GM12873 (cell line): Measurements from ENCODE around the gene ATP11A.

Source experiments
- CTCF ChIP-seq: IDR thresholded peaks from 2 replicates; pipeline ENCODE4 v1.5.1; 2012; ENCODE audit warnings: low read depth, mild to moderate bottlenecking, moderate library complexity, low read length, control low read depth; ENCODE audit not compliant: insufficient read depth; ENCODE audit errors: missing control alignments

The ATP11A gene

GRCh38 chr13:112711528-112712265 lies 21.9 kb downstream of the ATP11A start:
- TF ChIP-seq CTCF = no peak

- no peak for TF ChIP-seq CTCF
These were observed 22.8 kb downstream of the ATP11A start for GRCh38 chr13:112712451-112713207.

- TF ChIP-seq CTCF = no peak
These were observed 23.8 kb downstream of the ATP11A start for GRCh38 chr13:112713517-112714253.

- TF ChIP-seq CTCF = no peak
These were observed 24.7 kb downstream of the ATP11A start for GRCh38 chr13:112714376-112715174.

- no peak for TF ChIP-seq CTCF
These were observed 25.4 kb downstream of the ATP11A start for GRCh38 chr13:112715210-112715609.

GRCh38 chr13:112715715-112716460 lies 26.1 kb downstream of the ATP11A start:
- no peak for TF ChIP-seq CTCF
